GM12878 (cell line): Measurements from ENCODE around the gene IFITM2. TPM values are rescaled to one million over a fixed set of nuclear protein-coding genes. Genes with fewer than 3 reads are reported as not detected.

Experiments
- FOXM1 ChIP-seq: IDR thresholded peaks from 2 replicates; pipeline ENCODE4 v1.6.1; 2012; ENCODE audit warnings: low read depth, mild to moderate bottlenecking, inconsistent platforms, low read length, moderate library complexity
- HCFC1 ChIP-seq: fragments of 150-350 bp; IDR thresholded peaks from 2 replicates; pipeline ENCODE4 v1.6.1; 2014; ENCODE audit warnings: low read length
- HDAC2 ChIP-seq: fragments of 200-600 bp; sonication (generic); IDR thresholded peaks from 2 replicates; pipeline ENCODE4 v1.6.1; 2017
- KAT2A ChIP-seq: conservative IDR thresholded peaks from 2 replicates; pipeline ENCODE4 v1.6.1; 2011; ENCODE audit warnings: low read depth, low read length; ENCODE audit not compliant: control insufficient read depth
- MTA3 ChIP-seq: IDR thresholded peaks from 2 replicates; pipeline ENCODE4 v1.6.1; 2012; ENCODE audit warnings: low read length, inconsistent platforms, borderline replicate concordance
- POU2F2 ChIP-seq: IDR thresholded peaks from 3 replicates; pipeline ENCODE4 v1.6.1; 2011; ENCODE audit warnings: low read depth, mild to moderate bottlenecking, low read length, borderline replicate concordance
- SMAD5 ChIP-seq: IDR thresholded peaks from 2 replicates; pipeline ENCODE4 v1.6.1; 2016; ENCODE audit warnings: antibody characterized with exemption, low read depth
- SRF ChIP-seq, 2 experiments: IDR thresholded peaks; 2 replicates each; pipeline ENCODE4 v1.6.1; 2011; ENCODE audit warnings: low read depth in 2 of 2, low read length in 2 of 2, mild to moderate bottlenecking in 1 of 2, moderate library complexity in 1 of 2
- TBL1XR1 ChIP-seq: IDR thresholded peaks from 2 replicates; pipeline ENCODE4 v1.6.1; 2012; ENCODE audit warnings: low read depth, low read length, improper control_type of control experiment
- TCF3 ChIP-seq: IDR thresholded peaks from 2 replicates; pipeline ENCODE4 v1.6.1; 2012; ENCODE audit warnings: low read depth, mild to moderate bottlenecking, low read length, borderline replicate concordance; ENCODE audit not compliant: insufficient read depth
- ZNF207 ChIP-seq: fragments of 450-650 bp; IDR thresholded peaks from 2 replicates; pipeline ENCODE4 v1.6.1; 2014; ENCODE audit warnings: antibody characterized with exemption, mild to moderate bottlenecking, borderline replicate concordance
- ZSCAN29 ChIP-seq: fragments of 450-650 bp; IDR thresholded peaks from 2 replicates; pipeline ENCODE4 v1.6.1; 2017; ENCODE audit warnings: mild to moderate bottlenecking, moderate library complexity
- polyA plus RNA-seq, 11 experiments: library from polyadenylated mRNA; depleted of rRNA in 4 of 11; unstranded in 6 of 11; stranded (reverse) in 5 of 11; fragments of >200 nt; fragmentation: Nextera tagmentation in 4 of 11; fragmentation: Illumina TruSeq in 1 of 11; extraction: Ambion mirVana in 4 of 11; extraction: Trizol in 1 of 11; gene quantifications; 1 replicate in 1 of 11; 2 replicates in 10 of 11; pipeline versions ENCODE4 v1.2.1 to v1.2.3, GENCODE V29; 2011 to 2016; ENCODE audit warnings: inconsistent platforms in 2 of 11, missing spikeins in 2 of 11, low read depth in 1 of 11
- total RNA-seq, 4 experiments: library from RNA; depleted of rRNA in 3 of 4; stranded (reverse); fragments of >200 nt in 3 of 4; fragmentation: Illumina TruSeq in 1 of 4; extraction: Trizol in 1 of 4; gene quantifications; 2 replicates each; pipeline versions ENCODE4 v1.2.1 to v1.2.3, GENCODE V29; 2013 to 2021
- TF ChIP-seq, protein P1 (sequence below): IDR thresholded peaks from 2 replicates; pipeline ENCODE4 v1.6.1; 2012; ENCODE audit warnings: improper control_type of control experiment, low read depth, low read length; ENCODE audit not compliant: insufficient replicate concordance
- TF ChIP-seq, protein P2 (sequence below): fragments of 450-650 bp; IDR thresholded peaks from 2 replicates; pipeline ENCODE4 v1.6.1; 2017; ENCODE audit warnings: borderline replicate concordance
- TF ChIP-seq, protein P3 (sequence below): fragments of 450-650 bp; IDR thresholded peaks from 2 replicates; pipeline ENCODE4 v1.6.1; 2016; ENCODE audit warnings: mild to moderate bottlenecking, moderate library complexity, borderline replicate concordance
- TF ChIP-seq, protein P4 (sequence below): IDR thresholded peaks from 2 replicates; pipeline ENCODE4 v1.6.1; 2011; ENCODE audit warnings: low read depth, low read length, improper control_type of control experiment, borderline replicate concordance

The IFITM2 gene
- total and polyA plus RNA-seq, 10 of the 15 experiments (the other 5 are each of a cell fraction or from before 2014, with no cell fraction given) = 116 to 3,672 (median 724) TPM

DNA sequence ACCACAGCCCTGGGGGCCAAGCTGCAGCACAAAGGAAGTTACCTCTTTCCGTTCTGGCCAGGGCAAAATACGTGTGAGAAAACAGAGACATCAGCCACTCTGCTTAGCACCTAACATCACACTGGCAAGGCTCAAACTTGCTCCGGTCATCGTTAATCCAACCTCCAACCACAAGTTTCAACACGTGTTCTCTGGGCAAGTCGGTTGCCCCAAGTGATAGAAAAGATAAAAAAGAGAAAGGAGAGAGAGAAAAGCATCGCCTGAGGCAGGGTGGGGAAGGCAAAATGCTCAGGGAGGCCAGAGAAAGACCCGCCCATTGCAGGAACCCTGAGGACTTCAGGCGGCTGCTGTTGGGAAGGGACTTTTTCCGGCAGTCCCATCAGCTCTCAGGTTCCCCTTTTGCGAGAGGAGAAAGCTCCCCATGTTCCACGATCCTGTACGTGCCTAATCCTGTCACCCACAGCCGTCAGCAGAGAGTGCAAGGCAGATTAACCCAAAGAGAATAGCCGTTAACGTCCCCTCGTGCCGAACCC, 43.2 kb downstream of the IFITM2 start (continued):
- TF ChIP-seq, protein P1, sequence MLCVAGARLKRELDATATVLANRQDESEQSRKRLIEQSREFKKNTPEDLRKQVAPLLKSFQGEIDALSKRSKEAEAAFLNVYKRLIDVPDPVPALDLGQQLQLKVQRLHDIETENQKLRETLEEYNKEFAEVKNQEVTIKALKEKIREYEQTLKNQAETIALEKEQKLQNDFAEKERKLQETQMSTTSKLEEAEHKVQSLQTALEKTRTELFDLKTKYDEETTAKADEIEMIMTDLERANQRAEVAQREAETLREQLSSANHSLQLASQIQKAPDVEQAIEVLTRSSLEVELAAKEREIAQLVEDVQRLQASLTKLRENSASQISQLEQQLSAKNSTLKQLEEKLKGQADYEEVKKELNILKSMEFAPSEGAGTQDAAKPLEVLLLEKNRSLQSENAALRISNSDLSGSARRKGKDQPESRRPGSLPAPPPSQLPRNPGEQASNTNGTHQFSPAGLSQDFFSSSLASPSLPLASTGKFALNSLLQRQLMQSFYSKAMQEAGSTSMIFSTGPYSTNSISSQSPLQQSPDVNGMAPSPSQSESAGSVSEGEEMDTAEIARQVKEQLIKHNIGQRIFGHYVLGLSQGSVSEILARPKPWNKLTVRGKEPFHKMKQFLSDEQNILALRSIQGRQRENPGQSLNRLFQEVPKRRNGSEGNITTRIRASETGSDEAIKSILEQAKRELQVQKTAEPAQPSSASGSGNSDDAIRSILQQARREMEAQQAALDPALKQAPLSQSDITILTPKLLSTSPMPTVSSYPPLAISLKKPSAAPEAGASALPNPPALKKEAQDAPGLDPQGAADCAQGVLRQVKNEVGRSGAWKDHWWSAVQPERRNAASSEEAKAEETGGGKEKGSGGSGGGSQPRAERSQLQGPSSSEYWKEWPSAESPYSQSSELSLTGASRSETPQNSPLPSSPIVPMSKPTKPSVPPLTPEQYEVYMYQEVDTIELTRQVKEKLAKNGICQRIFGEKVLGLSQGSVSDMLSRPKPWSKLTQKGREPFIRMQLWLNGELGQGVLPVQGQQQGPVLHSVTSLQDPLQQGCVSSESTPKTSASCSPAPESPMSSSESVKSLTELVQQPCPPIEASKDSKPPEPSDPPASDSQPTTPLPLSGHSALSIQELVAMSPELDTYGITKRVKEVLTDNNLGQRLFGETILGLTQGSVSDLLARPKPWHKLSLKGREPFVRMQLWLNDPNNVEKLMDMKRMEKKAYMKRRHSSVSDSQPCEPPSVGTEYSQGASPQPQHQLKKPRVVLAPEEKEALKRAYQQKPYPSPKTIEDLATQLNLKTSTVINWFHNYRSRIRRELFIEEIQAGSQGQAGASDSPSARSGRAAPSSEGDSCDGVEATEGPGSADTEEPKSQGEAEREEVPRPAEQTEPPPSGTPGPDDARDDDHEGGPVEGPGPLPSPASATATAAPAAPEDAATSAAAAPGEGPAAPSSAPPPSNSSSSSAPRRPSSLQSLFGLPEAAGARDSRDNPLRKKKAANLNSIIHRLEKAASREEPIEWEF = no peak
- TF ChIP-seq HDAC2 (no peak), TCF3 (no peak), HCFC1 (no peak), ZNF207 (no peak), MTA3 (no peak), SMAD5 (no peak), KAT2A (no peak), TBL1XR1 (no peak), POU2F2 (no peak), FOXM1 (no peak), SRF (IDR thresholded peaks at IDR 0.05; ENCODE audit: low read depth in 2 of 2, low read length in 2 of 2) (no peak), ZSCAN29 (no peak)
- TF ChIP-seq, protein P2, sequence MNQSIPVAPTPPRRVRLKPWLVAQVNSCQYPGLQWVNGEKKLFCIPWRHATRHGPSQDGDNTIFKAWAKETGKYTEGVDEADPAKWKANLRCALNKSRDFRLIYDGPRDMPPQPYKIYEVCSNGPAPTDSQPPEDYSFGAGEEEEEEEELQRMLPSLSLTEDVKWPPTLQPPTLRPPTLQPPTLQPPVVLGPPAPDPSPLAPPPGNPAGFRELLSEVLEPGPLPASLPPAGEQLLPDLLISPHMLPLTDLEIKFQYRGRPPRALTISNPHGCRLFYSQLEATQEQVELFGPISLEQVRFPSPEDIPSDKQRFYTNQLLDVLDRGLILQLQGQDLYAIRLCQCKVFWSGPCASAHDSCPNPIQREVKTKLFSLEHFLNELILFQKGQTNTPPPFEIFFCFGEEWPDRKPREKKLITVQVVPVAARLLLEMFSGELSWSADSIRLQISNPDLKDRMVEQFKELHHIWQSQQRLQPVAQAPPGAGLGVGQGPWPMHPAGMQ = no peak
- TF ChIP-seq, protein P3, sequence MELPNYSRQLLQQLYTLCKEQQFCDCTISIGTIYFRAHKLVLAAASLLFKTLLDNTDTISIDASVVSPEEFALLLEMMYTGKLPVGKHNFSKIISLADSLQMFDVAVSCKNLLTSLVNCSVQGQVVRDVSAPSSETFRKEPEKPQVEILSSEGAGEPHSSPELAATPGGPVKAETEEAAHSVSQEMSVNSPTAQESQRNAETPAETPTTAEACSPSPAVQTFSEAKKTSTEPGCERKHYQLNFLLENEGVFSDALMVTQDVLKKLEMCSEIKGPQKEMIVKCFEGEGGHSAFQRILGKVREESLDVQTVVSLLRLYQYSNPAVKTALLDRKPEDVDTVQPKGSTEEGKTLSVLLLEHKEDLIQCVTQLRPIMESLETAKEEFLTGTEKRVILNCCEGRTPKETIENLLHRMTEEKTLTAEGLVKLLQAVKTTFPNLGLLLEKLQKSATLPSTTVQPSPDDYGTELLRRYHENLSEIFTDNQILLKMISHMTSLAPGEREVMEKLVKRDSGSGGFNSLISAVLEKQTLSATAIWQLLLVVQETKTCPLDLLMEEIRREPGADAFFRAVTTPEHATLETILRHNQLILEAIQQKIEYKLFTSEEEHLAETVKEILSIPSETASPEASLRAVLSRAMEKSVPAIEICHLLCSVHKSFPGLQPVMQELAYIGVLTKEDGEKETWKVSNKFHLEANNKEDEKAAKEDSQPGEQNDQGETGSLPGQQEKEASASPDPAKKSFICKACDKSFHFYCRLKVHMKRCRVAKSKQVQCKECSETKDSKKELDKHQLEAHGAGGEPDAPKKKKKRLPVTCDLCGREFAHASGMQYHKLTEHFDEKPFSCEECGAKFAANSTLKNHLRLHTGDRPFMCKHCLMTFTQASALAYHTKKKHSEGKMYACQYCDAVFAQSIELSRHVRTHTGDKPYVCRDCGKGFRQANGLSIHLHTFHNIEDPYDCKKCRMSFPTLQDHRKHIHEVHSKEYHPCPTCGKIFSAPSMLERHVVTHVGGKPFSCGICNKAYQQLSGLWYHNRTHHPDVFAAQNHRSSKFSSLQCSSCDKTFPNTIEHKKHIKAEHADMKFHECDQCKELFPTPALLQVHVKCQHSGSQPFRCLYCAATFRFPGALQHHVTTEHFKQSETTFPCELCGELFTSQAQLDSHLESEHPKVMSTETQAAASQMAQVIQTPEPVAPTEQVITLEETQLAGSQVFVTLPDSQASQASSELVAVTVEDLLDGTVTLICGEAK = no peak
- TF ChIP-seq, protein P4, sequence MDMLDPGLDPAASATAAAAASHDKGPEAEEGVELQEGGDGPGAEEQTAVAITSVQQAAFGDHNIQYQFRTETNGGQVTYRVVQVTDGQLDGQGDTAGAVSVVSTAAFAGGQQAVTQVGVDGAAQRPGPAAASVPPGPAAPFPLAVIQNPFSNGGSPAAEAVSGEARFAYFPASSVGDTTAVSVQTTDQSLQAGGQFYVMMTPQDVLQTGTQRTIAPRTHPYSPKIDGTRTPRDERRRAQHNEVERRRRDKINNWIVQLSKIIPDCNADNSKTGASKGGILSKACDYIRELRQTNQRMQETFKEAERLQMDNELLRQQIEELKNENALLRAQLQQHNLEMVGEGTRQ = peak; percentile 25; the same call in 1 of the 2 replicates
